Right cardiac atrium (tissue), 5 donors: ENCODE results near the gene SPNS3. TPM values are rescaled to one million over a fixed set of nuclear protein-coding genes. Genes with fewer than 3 reads are reported as not detected.

Experiments used
- ATAC-seq, 2 donors: fragments of 200-7000 bp; cut with Tn5 transposase; one replicate each; pipeline versions ENCODE4 v1.8.0 to v1.9.1; 2020; ENCODE audit warnings: moderate library complexity in 2 of 2, mild to moderate bottlenecking in 1 of 2
- DNase-seq, 3 donors: peaks; one replicate each; pipeline ENCODE4 v3.0.0-alpha.2; 2020
- H3K27ac ChIP-seq: one replicate; pipeline ENCODE4 v1.5.1; 2013; ENCODE audit warnings: mild to moderate bottlenecking, low read length, control low read depth, moderate library complexity
- H3K27me3 ChIP-seq: one replicate; pipeline ENCODE4 v1.6.1; 2013; ENCODE audit not compliant: control insufficient read depth, insufficient read depth
- H3K4me1 ChIP-seq: one replicate; pipeline ENCODE4 v1.6.1; 2013; ENCODE audit warnings: low read length; ENCODE audit not compliant: control insufficient read depth, insufficient read depth
- H3K4me3 ChIP-seq: one replicate; pipeline ENCODE4 v1.5.1; 2013; ENCODE audit warnings: low read length, control low read depth
- H3K9me3 ChIP-seq: one replicate; pipeline ENCODE4 v1.6.1; 2013; ENCODE audit warnings: low read length; ENCODE audit not compliant: control insufficient read depth
- WGBS: extraction: QIAGEN DNeasy Blood & Tissue Kit; methylation state at CpG from one replicate; pipeline ENCODE4 v1.1.7; 2013; 5-methylcytosine and 5-hydroxymethylcytosine counted together
- intact Hi-C, 4 donors: fragments of 100-400 bp; cut with DNase I; formaldehyde crosslinking; loops; one replicate each; pipeline versions ENCODE4 v1.11.0 to v1.14.0; 2022 to 2023
- polyA plus RNA-seq: library from polyadenylated mRNA; stranded (reverse); fragments of 200-250 nt; gene quantifications from one replicate; pipeline ENCODE4 v1.2.3, GENCODE V29; 2013
- total RNA-seq, 4 donors: library from RNA; stranded (reverse); fragmentation: NEBNext Ultra II Directional; extraction: Animal tissue kit (Norgen Biotek cat#: 25700); gene quantifications; one replicate each; pipeline ENCODE4 v1.2.1, GENCODE V29; 2021
- donor health status: healthy with polysubstance abuse.
- donor health status: DM: no; HTN: yes; CAD: no.
- donor health status: DM: no; HTN: no; CAD: no.
- donor health status: DM: no; HTN: yes; CAD: no; lungs with severe emphysema.
- donor health status: DM: yes; HTN: yes; CAD: no.

SPNS3 gene
- total and polyA plus RNA-seq, 5 donors: 0.23 to 0.45 (median 0.29) TPM; not detected in 2

DNA sequence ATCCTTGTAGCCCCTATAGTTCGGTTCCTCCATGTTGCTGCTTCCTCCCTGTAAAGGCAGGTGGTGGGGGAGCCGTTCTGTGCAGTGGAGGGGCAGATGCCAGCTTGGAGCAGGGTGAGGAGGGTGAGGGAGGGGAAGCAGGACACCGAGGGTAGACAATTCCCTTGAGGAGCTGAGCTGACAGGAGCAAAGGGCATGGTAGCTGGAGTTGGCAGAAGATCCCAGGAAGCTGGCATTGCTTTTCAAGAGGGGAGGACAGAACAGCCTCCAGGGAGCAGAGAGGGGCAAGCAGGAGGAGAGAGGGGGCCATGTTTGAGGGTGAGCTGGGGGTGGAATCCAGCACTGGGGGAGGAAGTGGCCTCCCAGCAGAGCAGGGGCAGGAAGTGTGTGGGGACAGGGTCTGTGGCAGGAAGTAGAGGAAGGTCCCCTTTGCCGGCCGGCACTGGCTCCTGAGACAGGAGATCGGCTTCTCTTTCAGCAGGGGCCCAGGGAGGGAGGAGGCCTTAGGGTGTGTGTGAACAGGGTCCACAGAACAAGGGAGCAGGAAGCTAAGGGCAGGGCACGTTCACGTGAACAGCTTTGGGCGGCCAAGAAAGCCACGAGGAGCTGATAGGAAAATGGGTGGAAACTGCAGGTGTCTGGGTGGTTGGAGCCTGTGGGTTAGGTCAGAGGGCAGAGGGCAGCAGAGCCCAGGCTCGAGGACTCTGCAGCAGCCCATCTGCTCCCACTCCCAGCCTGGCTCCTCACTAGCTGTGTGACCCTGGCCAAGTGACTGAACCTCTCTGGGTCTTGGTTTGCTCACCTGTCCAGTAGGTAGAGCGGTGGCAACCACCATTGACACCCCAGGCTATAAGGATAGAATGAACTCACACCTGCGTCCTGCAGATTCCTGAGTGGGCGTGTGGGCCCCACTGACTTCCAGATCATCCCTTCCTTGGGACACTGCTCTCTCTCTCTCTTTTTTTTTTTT, 47.5 kb downstream of the SPNS3 start:
- DNase-seq: no peak
- intact Hi-C loops: no loop called here
- ATAC-seq: peak; percentile 20 to 25
- Histone ChIP-seq H3K4me1 (no peaks in the 10 kb centered on the region), H3K27ac (no peak overlapping the region), H3K4me3 (no peak overlapping the region), H3K9me3 (no peaks in the 10 kb centered on the region), H3K27me3 (no peaks in the 10 kb centered on the region)
- WGBS: 40% methylated on average over 14 of the region's 14 CpGs

DNA sequence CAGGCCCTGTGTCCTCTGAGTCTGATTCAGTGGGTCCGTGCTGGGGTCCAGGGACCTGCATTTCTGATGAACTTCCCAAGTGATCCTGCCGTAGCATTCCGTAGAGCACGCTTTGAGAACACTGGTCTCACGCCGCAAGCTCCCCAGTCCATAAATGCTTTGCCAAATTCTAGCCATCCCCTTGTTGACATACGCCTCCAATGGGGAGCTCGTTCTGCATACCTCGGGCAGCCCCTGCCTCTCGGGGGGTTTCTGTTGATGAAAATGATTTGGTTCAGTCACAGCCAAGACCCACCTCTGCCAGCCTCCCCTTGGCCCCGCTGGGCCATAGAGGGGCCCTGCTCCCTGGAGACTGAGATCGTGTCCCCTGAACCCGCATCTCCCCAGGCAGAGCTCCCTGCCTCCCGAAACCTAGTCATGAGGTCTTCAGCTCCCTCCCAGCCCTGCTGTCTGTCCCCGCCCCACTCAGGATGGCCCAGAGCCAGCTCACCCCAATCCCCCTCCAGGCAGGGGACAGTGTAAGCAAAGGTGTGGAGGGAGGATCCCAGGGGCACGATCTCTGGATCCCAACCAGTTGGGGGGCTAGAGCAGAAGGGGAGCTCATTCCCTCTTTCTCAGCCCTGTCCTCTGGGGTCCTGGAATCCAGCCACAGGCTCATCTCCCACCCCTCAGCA, 48.7 kb downstream of the SPNS3 start:
- Histone ChIP-seq H3K27me3 (no peaks in the 10 kb centered on the region), H3K4me3 (no peak overlapping the region), H3K4me1 (no peaks in the 10 kb centered on the region), H3K27ac (no peak overlapping the region), H3K9me3 (no peaks in the 10 kb centered on the region)
- intact Hi-C loops: no loop called here
- DNase-seq (no peak), ATAC-seq (no peak)
- 88% methylated on average over 16 of the region's 16 CpGs for WGBS

DNA sequence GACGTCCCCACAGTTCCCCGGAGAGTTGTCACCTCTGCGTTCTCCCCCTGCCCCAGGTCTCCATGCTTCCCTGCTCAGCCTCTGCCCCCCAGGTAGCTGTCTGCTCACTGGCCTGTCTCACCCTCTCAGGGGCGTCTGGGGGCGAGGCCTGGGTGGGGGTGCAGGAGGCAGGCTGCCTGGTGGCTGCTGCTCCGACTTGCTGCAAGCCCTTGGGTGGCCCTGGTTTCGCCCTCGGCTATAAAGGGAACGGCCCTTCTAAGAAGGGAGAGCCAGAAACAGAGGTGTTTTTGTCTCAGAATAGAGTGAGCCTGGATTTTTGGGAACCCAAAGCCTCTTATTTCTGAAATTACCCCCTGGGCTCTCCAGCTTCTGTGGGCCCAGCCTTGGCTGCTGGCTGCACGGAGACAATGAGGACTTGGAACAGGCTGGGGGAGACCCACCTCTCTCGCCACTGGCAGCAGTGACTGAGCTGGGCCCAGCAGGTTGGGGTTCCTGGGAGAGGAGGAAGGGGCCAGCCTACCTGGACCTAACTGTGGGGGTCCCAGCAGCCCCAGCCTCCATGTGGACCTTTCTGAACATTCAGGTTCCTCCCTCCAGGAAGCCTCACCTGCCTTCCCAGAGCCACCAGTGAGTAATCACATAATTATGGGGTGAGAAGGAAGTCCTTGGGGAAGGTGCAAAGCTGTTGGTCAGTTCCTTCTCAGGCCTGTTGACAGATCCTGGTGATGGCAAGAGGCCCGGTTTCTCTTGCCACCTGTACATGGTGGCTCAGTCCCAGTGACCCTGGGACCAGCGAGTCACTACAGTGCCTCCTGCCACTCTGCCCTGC, 49.5 kb downstream of the SPNS3 start:
- Histone ChIP-seq H3K27ac (no peak overlapping the region), H3K4me3 (no peak overlapping the region), H3K9me3 (no peaks in the 10 kb centered on the region), H3K4me1 (no peaks in the 10 kb centered on the region), H3K27me3 (no peaks in the 10 kb centered on the region)
- no peak for DNase-seq
- ATAC-seq: no peak
- WGBS: 79% methylated on average over 13 of the region's 13 CpGs
- intact Hi-C loops: no loop called here

DNA sequence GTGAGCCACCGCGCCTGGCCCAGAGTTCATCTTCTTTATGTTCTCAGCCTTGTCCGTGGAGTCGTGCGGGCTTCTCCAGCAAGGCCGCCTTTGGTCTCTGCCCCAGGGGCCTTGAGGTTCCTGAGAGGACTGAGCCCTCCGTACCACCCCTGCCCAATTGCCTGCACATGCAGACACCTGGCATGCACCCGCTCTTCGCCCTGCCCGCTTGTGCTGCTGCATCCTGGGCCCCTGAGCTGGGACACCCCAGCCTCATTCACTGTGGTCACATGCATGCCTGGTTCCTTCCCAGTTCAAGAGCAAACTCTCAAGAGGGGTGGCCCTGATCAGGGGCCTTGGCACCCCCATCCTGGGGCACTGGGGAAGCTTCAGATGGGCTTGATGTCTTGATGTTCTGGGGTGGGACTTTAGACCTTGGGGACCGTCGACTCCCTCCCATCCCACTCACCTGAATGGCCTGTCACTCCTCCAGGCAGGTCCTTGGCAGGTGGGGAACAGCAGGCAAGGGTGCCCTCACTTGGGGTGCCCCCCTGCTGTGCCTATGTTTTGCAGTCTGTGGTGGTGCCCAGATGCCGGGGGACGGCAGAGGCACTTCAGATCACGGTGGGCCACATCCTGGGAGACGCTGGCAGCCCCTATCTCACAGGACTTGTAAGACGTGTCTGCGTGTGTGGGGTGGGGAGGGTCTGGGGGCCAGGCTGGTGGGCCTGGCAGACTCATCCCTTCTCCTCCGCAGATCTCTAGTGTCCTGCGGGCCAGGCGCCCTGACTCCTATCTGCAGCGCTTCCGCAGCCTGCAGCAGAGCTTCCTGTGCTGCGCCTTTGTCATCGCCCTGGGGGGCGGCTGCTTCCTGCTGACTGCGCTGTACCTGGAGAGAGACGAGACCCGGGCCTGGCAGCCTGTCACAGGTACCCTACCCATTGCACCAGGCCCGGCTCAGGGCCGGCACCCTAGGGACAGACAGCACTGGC, 52.2 kb downstream of the SPNS3 start:
- WGBS: 75% methylated on average over 31 of the region's 31 CpGs
- H3K4me3 ChIP-seq: no peak overlapping the region
- ATAC-seq (peak; percentile 19 to 50), DNase-seq (peak in 1 of 3 donors; percentile 75)
- intact Hi-C loops: no loop called here
- no peaks in the 10 kb centered on the region for H3K9me3 ChIP-seq
- no peaks in the 10 kb centered on the region for H3K4me1 ChIP-seq
- no peaks in the 10 kb centered on the region for H3K27me3 ChIP-seq
- H3K27ac ChIP-seq: no peak overlapping the region

DNA sequence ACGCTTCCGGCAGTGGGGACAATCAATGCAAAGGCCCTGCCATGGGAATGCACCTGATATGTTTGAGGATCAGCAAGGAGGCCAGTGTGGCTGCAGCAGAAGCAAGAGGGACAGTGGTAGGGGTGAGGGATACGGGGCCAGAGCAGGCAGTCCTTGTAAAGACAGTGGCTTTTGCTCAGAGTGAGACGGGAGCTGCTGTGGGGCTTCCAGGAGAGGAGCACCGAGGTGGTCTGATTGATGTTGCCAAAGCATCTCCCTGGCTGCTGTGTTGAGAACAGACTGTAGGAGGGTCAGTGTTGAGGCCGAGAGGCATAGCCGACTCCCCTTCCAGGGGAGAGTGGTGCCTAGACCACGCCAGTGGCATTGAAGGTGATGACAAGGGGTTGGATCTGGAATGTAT, 53.6 kb downstream of the SPNS3 start:
- Histone ChIP-seq H3K27ac (no peak overlapping the region), H3K4me3 (no peak overlapping the region), H3K4me1 (no peaks in the 10 kb centered on the region), H3K9me3 (no peaks in the 10 kb centered on the region), H3K27me3 (no peaks in the 10 kb centered on the region)
- DNase-seq: no peak
- 76% methylated on average over 8 of the region's 8 CpGs for WGBS
- ATAC-seq: no peak
- intact Hi-C loops: no loop called here

DNA sequence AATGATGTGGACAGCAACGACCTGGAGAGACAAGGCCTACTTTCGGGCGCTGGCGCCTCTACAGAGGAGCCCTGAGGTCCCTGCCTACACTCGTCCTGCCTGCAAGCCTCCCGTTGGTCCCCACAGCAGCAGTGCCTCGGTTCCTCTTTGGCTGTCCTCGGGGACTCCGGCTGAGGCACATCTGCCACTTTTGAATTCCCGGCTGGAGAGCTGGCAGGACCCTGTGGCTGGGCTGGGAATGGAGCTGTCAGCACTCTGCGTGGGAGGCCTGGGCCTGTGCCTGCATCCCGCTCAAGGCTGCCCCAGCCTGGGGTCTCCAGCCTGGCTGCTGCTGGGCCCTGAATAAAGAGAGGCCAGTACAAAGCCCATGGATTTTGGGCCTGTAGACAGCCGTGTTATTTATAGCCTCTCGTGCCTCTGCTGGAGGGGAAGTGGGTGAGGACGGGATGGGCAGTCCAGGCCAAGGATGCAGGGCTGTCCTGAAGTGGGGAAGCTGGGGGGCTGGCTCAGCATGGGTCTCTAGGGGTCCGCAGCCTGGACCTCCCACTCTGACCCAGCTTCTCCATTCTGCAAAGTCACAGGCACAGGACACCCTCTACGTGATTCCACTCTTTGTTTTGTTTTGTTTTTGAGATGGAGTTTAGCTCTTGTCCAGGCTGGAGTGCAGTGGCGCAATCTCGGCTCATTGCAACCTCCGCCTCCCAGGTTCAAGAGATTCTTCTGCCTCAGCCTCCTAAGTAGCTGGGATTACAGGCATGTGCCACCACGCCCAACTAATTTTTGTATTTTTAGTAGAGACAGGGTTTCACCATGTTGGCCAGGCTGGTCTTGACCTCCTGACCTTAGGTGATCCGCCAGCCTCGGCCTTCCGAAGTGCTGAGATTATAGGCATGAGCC, 54.3 kb downstream of the SPNS3 start:
- DNase-seq (no peak), ATAC-seq (peak; percentile 11 to 36)
- Histone ChIP-seq H3K4me3 (no peak overlapping the region), H3K4me1 (no peaks in the 10 kb centered on the region), H3K27ac (no peak overlapping the region), H3K27me3 (no peaks in the 10 kb centered on the region), H3K9me3 (no peaks in the 10 kb centered on the region)
- 61% methylated on average over 24 of the region's 24 CpGs for WGBS
- intact Hi-C loops: no loop called here

DNA sequence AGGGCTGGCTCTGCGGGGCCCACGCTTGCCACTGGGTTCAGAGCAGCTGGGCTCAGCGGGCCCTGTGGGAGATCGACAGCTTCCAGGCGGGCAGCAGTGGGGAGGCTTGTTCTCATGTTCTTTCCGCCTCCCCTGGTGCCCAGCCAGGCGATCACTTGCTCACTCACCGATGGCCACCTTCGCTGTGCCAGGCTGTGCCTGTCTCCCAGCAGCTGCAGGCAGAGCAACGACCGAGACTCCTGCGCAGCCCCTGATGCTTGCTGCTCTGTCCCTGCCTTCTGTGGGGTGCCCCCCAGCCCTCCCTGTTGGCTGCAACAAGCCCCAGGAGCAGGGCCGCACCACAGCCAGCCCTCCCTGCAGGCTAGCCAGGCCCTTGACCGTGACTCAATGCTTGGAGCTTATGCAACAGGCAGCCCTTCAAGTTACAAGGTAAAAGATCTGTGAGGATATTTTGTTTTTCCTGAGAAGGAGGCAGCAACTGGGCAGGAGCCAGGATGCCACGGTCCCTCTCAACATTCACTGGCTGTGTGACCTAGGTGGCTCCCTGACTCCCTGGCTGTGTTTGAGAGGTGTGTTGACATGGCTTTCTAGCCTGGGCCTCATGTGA, 55.4 kb downstream of the SPNS3 start:
- no peaks in the 10 kb centered on the region for H3K9me3 ChIP-seq
- WGBS: 91% methylated on average over 15 of the region's 15 CpGs
- H3K4me1 ChIP-seq: no peaks in the 10 kb centered on the region
- H3K27me3 ChIP-seq: no peaks in the 10 kb centered on the region
- intact Hi-C loops: no loop called here
- H3K4me3 ChIP-seq: no peak overlapping the region
- no peak overlapping the region for H3K27ac ChIP-seq
- no peak for ATAC-seq
- DNase-seq: no peak

DNA sequence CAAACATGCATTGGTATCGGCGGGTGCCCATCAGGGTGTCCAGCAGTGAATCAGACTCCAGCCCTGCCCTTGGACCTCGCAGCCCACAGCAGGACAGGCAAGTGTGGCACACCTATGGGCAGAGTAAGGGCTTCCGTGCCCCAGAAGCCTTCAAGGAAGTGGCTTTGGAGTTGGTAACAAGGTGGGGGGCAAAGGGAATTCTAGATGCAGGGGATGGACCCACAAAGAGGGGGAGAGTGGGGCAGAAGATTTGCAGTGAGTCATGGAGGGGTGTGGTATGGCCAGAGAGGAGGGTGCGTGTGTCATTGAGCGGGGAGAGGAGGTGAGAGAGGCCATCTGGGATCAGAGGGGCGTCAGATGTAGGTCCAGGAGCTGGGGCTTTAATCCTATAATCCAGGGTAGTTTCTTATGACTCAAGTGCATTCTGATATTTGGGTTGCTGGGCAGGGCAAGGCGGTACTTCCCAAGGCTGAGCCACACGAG, 56.4 kb downstream of the SPNS3 start:
- ATAC-seq (no peak), DNase-seq (no peak)
- Histone ChIP-seq H3K27ac (no peak overlapping the region), H3K4me1 (no peaks in the 10 kb centered on the region), H3K9me3 (no peaks in the 10 kb centered on the region), H3K4me3 (no peak overlapping the region), H3K27me3 (no peaks in the 10 kb centered on the region)
- intact Hi-C loops: no loop called here
- WGBS: 86% methylated on average over 9 of the region's 9 CpGs

DNA sequence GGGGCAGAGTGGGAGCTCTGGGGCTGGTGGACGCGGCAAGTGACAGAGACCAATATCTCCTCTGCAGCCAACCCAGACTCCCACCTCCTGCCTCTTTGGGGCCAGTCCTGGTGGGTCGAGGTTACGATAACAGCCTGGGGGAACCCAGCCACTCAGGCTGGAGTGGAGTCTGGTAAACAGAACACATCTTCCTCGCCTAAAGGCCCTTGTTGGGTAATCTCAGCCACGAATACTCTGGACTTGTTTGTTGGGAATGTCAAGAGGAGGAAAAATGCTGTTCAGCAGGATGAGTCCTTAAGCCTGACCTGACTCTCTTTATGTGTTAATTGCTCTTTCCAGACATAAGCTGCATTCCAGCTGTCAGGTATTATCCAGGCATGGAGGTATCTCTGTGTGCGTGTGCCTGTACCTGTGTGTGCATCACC, 56.9 kb downstream of the SPNS3 start:
- no peak for DNase-seq
- intact Hi-C loops: no loop called here
- Histone ChIP-seq H3K9me3 (no peaks in the 10 kb centered on the region), H3K27ac (no peak overlapping the region), H3K4me1 (no peaks in the 10 kb centered on the region), H3K4me3 (no peak overlapping the region), H3K27me3 (no peaks in the 10 kb centered on the region)
- ATAC-seq: no peak
- WGBS: 84% methylated on average over 7 of the region's 7 CpGs
